Activated CD4-positive, alpha-beta T cell treated with anti-CD3 and anti-CD28 coated beads, Interleukin-2, amount 50 U/mL, for 4 hours (primary cell): ENCODE data around the gene ZPBP.
"Not testable (repeated sequence)": the region's sequence is repeated elsewhere in the genome, so short reads cannot be mapped to it uniquely, and the experiment has no call there.

Experiments
- DNase-seq, 2 experiments: peaks; one replicate each; pipeline ENCODE4 v3.0.0-alpha.2; 2020

ZPBP gene, protein sequence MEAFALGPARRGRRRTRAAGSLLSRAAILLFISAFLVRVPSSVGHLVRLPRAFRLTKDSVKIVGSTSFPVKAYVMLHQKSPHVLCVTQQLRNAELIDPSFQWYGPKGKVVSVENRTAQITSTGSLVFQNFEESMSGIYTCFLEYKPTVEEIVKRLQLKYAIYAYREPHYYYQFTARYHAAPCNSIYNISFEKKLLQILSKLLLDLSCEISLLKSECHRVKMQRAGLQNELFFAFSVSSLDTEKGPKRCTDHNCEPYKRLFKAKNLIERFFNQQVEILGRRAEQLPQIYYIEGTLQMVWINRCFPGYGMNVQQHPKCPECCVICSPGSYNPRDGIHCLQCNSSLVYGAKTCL

DNA sequence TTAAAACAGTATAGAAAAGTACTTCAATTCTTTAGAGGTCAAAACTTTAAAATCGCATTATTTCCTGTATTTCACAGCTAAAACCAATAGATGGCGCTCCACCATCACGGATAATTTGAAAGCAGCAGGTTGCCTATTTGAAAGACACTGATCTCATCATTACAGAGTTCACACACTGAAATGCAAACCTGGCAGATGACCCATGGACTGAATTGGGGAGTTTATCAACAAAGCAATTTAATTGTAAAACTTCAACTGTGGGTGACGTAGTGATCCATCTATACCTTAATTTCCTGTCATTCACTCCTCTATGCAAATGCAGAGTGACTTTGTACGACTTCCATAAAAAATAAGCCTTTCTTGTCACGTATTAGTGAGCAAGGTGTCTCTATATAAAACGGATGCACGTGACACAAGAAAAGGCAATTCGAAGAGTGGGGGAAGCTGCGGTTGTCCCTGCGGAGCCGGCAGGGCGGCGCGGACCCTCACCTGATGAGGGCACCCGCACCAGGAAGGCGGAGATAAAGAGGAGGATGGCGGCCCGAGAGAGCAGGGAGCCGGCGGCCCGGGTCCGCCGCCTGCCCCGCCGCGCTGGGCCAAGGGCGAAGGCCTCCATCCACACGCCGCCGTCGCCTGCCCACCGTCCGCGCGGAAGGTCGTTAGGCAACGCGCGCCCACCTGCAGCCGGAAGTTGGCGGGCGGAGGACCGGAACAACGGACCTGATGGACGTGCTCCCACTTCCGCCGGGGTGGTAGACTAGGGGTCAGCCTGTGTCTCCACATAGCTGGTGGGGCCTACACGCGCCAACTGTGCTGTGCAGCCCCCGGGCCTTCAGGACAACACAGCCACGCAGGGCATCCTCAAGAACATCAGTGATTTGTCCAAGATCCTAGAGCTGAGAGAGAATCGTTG is at the start of gene ZPBP:
TSS of gene ZPBP (minus strand) at position 668 of the 913 bp plus-strand sequence. CDS start at position 616, 52 bp downstream.
- peak; percentile 25 to 31 for DNase-seq

DNA sequence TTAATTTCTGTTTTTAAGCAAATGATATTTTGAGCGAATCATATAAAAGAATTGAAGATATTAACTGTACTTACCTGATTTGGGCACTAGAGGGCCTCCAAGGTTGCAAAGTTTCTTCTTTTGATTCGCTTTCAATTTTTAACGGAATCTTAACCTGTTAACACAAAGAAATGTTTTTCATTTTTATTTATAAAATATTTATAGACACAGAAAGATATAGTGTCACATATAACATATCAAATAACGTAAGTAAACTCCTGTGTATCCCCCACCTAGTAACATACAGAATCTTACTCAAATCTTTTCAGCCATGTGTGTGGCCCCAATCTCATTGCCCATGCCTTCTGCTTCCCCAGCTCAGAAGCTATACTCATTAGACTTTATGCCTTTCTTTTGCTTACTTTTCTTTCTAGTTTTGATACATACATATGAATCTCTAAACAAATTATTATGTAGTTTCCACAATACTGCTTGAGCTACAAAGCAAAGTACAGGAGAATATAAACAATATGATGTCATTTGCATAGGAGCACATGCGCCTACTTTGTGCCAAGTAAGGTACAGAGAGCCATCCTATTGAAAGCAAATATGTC is 49.5 kb upstream of the ZPBP start:
- no peak for DNase-seq

DNA sequence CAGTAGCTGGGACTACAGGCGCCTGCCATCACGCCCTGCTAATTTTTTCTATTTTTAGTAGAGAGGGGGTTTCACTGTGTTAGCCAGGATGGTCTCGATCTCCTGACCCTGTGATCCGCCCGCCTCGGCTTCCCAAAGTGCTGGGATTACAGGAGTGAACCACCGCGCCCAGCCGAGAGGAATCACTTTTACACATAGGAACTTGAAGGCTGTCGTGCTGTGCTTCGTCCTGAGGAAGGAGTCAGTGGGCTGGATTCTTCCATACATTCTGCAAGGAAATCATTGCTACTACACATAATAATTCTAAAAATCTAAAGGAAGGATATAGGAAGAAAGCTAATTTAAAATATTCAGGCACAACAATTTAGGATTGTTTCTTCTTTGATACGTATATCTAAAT is 48.8 kb upstream of the ZPBP start:
- DNase-seq = no peak

DNA sequence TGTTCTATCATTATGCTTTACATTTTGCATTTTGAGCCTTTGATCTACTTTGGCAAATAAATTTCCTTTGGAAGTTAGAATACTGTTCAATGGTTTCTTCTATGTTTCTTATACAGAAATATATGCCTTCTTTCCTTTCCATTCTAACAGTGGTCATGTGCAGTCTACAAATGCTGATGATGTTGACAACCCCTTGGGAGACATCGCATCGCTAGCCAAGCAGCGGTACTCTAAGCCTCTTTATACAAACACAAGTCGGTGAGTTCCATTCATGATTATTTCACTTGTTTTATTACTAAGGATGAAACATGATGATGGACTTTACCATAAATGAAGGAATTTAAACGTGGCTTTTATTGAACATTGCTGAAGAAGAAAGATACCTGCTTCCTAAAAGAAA is 48.1 kb upstream of the ZPBP start:
- no peak for DNase-seq

DNA sequence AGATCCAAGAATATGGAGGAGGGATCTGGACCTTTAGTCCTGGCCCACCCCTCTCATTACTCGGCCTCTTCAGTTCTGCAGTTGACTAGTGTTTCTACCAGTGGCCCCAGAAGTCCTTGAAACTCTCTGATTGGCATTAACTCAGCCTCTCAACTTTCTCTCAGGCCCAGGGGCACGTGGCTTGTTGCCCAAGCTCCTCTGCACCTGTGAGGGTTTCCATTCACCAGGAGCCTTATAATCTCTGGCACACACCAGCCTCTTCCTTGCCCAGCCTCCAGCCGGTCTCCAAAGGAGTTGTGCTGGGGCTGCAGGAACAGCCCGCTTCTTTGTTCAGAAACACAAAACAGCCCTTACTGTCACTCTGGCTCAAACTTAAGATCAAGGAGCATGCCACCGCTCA is 47.6 kb upstream of the ZPBP start:
- DNase-seq = no peak

DNA sequence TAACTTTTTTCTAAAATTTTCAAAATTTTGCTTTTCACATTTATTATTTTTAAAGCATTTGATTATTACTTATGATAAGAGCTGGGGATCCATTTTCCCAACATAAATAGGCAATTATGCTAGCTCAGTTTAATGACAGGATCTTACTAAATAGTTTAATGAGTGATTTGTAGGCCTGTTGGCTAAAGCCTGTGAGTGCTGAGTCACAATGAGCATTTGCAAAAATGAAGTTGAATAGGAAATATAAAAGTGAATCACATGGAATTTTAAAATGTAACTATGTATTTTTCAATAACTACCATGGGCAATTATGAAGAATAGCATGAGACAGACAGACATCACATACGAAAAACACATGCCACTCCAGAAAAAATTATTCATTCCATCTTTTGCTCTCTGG is 45.1 kb upstream of the ZPBP start:
- DNase-seq = no peak

DNA sequence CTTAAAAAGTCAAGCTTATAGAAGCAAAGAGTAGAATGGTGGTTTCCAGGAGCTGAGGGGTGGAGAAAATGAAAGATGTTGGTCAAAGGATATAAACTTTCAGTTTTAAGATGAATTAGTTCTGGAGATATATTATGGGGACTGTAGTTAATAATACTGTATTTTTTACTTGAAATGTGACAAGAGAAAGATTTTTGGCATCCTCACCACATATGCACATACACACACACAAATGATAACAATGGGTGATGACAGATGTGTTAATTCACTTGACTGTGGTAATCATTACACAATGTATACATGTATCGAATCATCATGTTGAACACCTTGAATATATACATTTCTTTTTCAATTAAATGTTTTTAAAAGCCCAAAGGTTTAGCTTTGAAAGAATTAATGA is 32.7 kb upstream of the ZPBP start:
- DNase-seq = no peak

DNA sequence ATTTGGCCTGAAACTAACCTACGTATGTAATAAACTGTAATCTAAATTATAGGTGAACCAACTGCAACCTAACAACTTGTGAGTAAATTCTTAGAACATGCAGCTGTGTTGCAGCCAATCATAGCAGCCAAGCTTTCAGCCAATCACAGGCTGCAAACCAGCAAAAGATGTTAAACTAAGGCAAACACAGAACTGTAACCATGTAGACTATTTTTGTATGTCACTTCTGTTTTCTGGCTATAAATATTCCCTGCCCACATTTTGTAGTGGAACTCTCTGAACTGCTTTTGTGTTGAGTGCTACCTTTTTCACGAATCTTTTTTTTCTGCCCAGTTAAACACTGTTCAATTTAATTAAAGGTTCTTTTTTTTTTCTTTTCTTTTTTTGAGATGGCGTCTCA is 28.2 kb upstream of the ZPBP start:
- DNase-seq = no peak

DNA sequence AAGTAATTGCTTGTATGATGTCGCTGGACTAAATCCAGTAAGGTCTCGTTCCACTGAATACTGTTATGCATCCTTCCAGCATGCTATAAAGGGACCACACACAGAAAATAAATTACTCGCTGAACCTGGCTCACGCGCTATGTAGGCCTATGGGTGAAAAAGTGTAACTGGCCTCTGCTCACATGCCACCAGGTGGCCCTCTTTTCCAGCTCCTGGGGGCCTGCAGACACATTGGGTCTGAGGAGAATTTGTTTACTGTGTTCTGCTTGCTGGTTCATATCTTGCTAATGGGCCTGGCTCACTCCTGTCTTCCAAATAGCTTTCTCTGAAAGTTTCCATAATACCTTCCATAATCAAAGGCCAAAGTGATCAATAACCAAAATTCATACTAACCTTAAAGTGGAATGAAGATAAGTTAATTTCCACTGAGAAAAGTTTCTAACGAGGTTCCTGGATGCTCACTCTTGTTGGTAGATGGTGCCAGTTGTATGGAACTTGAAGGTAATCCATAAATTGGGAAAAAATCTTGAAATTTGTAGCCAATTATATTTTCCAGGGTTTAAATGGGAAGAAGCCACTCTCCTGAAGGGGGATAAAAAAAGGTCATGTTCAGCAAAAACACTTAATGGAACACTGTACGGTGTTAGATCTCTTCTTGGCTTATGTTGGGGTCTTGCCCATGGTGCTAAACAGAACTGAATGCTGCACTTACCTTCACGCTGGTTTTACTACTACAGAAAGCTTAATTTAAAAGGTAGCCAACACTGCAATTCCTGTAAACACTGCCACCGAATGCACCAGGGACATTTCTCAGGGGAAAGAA is 27.0 kb upstream of the ZPBP start:
- DNase-seq = peak; percentile 12 to 14

DNA sequence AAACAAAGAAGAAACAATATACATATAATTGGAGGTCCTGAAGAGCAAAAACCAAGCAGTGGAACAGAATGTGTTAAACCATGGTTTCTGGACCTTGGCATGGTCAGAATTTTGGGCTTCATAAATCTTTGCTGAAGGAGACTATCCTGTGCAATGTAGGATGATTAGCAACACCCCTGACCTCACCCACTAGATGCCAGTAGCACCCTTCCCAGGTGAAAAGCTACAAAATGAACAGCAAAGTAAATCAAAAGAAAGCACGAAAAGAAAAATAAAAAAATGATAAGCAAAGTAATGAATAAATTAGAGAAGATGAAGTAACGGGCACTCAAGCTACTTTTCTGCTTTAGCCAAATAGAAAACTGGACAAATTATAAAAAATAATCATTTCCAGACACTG is 19.2 kb upstream of the ZPBP start:
- no peak for DNase-seq

DNA sequence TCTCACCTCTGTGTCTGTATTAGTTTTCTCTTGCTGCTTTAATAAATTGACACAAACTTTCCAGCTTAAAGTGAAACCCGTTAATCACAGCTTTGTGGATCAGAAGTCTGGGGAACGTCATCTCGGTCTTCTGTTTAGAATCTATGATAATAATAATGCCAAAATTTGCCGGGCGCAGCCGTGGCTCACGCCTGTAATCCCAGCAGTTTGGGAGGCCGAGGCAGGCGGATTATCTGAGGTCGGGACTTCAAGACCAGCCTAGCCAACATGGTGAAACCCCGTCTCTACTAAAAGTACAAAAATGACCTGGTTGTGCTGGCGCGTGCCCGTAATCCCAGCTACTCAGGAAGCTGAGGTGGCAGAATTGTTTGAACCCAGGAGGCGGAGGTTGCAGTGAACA is 8.8 kb upstream of the ZPBP start:
- no peak for DNase-seq

DNA sequence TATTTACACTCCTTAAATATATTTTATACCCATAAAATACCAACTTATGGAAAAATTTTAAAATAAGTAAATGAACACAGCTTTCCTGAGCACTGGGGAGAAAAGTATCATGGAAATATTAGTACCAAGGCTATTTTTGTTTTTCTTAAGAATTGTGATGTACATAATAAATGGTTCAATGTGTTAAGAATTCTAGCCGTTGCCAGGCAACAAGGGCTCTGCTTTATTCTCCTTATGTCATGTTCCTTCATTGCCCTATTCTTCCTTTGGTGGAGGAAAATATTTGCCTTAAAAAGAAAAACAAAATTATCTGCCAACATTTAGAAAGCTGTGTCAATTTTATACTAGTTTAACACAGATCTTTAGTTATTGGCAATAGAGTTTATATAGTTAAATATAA is 2.6 kb upstream of the ZPBP start:
- DNase-seq = no peak

DNA sequence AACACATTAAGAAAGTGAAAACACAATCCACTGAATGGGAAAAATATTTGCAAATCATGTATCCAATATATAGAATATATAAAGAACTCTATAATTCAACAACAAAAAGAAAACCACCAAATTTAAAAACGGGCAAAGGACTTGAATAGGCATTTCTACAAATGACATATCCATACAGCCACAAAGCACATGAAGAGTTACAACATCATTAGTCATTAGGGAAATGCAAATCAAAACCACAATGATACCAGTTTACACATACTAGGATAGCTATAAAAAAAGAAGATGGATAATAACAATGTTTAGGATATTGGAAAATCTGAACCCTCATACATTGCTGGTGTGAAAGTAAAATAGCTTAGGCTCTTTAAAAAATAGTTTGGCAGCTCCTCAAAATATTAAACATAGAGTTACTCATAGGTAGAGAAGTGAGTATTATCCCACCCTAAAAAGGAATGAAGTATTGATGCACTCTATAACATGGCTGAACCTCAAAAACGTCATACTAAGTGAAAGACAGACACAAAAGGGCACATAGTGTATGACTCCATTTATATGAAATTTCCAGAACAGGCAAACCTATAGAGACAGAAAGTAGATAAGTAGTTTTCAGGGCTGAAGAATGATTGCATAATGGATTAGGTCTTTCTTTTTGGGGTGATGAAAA is 4.5 kb downstream of the ZPBP start:
- no peak for DNase-seq

DNA sequence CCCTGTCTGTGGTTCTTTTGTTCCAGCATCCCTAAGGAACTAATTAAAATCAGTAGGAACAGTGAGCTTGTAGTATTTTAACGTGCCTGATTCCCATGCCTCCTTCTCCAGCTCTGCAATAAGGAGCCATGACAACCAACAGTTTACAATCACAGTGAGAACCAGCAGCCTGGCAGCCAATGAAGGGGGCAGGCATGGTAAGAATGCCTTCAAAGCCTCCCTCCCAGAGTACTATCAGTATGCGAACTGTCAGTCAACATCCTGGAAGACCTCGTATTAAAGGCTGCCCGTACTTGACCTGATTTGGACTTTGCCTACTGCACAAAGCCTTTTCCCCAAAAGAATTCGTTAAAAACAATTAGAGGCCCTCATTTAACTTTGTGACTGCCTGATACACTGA is 7.7 kb downstream of the ZPBP start:
- no peak for DNase-seq

DNA sequence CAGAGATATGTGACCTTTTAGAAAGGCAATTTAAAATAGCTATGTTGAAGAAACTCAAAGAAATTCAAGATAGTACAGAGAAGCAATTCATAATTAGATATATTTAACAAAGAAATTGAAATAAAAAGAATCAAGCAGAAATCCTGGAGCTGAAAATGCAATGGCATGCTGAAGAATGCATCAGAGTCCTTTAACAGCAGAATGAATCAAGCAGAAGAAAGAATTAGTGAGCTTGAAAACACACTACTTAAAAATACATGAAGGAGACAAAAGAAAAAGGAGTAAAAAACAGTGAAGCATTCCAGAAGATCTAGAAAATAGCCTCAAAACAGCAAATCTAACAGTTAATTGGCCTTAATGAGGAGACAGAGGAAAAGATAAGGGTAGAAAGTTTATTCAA is 20.0 kb downstream of the ZPBP start:
- no peak for DNase-seq

DNA sequence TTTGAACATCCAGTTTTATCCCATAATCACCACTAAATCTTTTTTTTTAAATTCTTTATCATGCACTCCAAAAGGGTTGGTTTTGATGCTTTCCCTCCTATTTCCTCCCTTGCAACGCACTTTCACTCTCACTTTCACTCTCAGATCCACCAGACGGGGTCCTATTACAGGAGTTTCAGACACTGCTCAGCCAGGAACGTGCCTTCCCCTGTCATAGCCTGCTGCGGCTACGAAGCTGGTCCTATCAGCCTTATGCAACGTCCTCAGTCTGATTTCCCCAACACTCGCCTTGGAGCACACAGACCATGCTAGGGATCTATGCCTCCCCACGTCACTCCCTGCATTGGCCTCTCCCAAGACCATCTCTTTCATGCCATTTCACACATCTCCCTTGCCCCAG is 23.4 kb downstream of the ZPBP start:
- peak in 1 of 2 experiments; percentile 23 for DNase-seq

DNA sequence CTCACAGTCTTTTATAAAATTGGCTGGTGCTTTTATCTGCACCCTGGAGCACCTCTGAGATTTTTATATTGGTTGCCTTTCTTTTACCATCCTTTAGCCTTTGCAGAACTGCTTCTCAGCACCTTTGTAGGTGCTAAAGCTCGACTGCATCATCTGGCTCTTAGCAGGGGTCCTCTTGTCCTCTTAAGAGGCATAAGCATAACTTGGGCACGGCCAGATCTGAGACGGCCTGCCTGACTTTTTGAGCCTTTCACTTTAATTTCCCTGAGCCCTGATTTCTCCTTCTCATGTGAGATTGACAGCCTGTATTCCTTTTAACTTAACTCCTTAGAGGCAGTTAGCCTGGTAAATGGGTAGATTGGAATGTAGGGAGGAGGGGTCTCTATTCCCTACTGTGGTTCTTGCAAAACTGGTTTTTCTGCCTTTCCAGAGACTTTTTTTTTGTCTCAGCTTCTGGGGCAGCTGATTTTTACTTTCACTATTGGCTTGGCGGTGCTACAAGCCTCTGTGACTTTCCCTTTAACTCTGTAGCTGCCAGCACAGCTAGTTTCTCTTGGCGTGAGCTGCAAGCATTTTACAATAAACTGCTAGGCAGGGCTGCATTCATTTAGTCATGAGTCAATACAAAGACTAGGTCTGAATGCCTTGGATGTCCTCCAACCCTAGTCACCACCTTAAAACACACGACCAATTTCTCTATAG is 24.0 kb downstream of the ZPBP start:
- DNase-seq = peak in 1 of 2 experiments; percentile 20

DNA sequence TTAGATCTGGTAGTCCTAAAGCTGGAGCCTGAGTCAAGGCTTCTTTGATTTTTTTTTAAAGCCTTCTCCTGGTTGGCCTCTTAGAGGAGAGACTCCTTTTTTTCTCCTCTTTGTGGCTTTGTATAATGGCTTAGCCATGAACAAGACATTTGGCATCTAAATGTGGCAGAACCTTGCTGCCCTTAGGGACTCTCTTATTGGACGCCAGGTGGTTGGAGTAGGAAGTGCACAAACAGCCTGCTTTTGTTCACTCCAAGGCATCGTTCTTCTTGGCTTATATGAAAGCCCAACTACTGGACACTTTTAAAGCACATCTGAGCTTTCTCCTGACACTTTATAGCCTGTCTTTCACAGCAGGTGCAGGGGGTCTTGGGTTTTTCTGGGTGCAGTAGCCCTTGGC is 25.0 kb downstream of the ZPBP start:
- DNase-seq = no peak

DNA sequence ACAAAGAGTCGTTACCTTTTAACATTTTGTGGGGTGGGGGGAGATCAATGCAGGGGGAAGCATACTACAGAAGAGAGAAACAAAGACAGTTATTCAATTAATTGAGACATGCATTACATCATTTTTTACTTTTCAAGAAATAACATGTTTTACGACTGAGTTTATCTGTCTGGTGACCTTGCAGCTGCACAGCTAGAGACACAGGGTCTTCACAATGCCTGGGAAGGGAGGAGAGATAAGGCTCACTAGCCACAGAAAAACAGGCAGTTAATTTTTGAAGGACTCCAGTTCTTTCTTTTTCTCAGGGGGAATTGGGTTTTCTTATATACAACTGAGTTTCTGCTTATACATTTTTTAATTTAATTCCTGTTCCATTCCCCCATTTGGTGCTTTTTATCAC is 30.1 kb downstream of the ZPBP start:
- no peak for DNase-seq

DNA sequence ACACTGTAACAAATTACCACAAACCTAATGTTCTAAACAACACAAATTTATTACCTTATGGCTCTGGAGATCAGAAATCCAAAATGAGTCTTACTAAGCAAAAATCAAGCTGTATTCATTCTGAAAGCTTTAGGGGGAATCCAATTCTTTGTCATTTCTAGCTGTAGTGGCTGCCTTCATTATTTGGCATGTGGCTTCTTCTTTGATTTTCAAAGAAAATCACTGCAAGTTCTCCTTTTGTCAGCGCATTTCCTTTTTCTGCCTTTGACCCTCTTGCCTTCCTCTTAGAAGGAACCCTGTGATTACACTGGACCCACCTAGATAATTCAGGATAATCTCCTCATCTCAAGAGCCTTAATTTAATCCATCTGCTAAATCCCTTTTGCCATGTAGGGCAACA is 36.9 kb downstream of the ZPBP start:
- no peak for DNase-seq

DNA sequence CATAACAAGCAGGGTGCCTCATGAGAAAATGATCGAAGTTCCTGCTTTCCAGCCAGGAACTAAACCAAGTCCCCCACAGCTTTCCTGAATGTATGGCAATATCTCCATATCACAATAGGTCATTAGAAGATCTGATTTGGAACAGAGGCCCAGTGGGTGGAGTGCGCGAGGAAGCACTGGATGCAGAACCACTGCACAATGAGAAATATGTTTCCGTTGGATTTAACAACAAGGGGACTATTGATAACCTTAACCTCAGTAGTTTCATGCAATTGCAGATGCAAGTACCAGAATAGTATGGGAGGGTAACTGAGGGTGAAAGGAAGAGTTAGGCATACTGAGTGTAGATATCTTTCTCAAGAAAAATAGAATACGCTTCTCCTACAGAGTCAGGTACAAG is 45.3 kb downstream of the ZPBP start:
- no peak for DNase-seq

DNA sequence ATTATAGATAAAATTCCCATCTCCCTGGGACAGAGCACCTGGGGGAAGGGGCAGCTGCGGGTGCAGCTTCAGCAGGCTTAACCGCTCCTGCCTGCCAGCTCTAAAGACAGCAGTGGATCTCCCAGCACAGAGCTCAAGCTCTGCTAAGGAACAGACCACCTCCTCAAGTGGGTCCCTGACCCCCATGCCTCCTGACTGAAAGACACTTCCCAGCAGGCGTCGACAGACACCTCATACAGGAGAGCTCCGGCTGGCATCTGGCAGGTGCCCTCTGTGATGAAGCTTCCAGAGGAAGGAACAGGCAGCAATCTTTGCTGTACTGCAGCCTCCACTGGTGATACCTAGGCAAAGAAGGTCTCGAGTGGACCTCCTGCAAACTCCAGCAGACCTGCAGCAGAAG is 51.9 kb downstream of the ZPBP start:
- not testable (repeated sequence) for DNase-seq
